Panc1 (cell line): ENCODE measurements around the gene DTNBP1. TPM values are rescaled to one million over a fixed set of nuclear protein-coding genes. Genes with fewer than 3 reads are reported as not detected.

ENCODE experiments used
- ATAC-seq: fragments of 200-7000 bp; cut with Tn5 transposase; 2 replicates; pipeline ENCODE4 v1.9.1; 2020; ENCODE audit warnings: mild to moderate bottlenecking, moderate library complexity
- BruUV-seq: library from RNA; stranded (reverse); fragments of 400-500 nt; replicated peaks from 2 replicates; lab custom pipeline; 2021; lab: Mats Ljungman, UMichigan
- CTCF ChIA-PET: fragments of 300-600 bp; sonication (Branson Sonifier 250); formaldehyde crosslinking; loops from one replicate; lab custom pipeline; 2022; ENCODE audit warnings: antibody characterized with exemption; lab: Charles Lee
- POLR2A ChIA-PET: fragments of 300-600 bp; sonication (Branson Sonifier 250); formaldehyde crosslinking; loops from one replicate; lab custom pipeline; 2022; ENCODE audit warnings: antibody characterized with exemption; lab: Charles Lee
- DNase-seq: peaks from one replicate; pipeline ENCODE4 v3.0.0-alpha.2; 2010; ENCODE audit warnings: low read depth, low spot score
- H3K27ac ChIP-seq: 2 replicates; pipeline ENCODE4 v1.5.1; 2011; ENCODE audit warnings: mild to moderate bottlenecking, low read length, inconsistent platforms
- H3K27me3 ChIP-seq: fragments of 200-500 bp; sonication (Bioruptor generic); 2 replicates; pipeline ENCODE4 v1.6.0; 2014; ENCODE audit warnings: low read length, inconsistent platforms; ENCODE audit not compliant: control insufficient read depth, insufficient read depth
- H3K36me3 ChIP-seq: fragments of 200-500 bp; sonication (Bioruptor generic); 2 replicates; pipeline ENCODE4 v1.5.1; 2014; ENCODE audit warnings: inconsistent platforms, mild to moderate bottlenecking, low read length, moderate library complexity; ENCODE audit not compliant: control insufficient read depth, insufficient read depth
- H3K4me1 ChIP-seq: 2 replicates; pipeline ENCODE4 v1.5.1; 2011; ENCODE audit warnings: inconsistent platforms, mild to moderate bottlenecking, low read length, moderate library complexity; ENCODE audit not compliant: control insufficient read depth, insufficient read depth
- H3K4me3 ChIP-seq, 2 experiments: 2 replicates each; pipeline ENCODE4 v1.5.1; 2011 to 2012; ENCODE audit warnings: low read depth in 2 of 2, low read length in 2 of 2, mild to moderate bottlenecking in 2 of 2, inconsistent platforms in 1 of 2, moderate library complexity in 1 of 2
- H3K9me3 ChIP-seq: fragments of 200-500 bp; sonication (Bioruptor generic); 2 replicates; pipeline ENCODE4 v1.5.1; 2014; ENCODE audit warnings: low read depth, mild to moderate bottlenecking, inconsistent platforms, low read length, moderate library complexity; ENCODE audit not compliant: control insufficient read depth, insufficient read depth
- CTCF ChIP-seq: fragments of 450-650 bp; IDR thresholded peaks from 2 replicates; pipeline ENCODE4 v1.5.1; 2017; ENCODE audit warnings: mild to moderate bottlenecking
- POLR2AphosphoS5 ChIP-seq: IDR thresholded peaks from 2 replicates; pipeline ENCODE4 v1.6.1; 2012; ENCODE audit warnings: mild to moderate bottlenecking, low read depth, low read length, moderate library complexity
- REST ChIP-seq, 2 experiments: IDR thresholded peaks; 2 replicates each; pipeline ENCODE4 v1.6.1; 2011 to 2012; ENCODE audit warnings: low read depth in 2 of 2, control low read depth in 1 of 2, low read length in 1 of 2, mild to moderate bottlenecking in 1 of 2, moderate library complexity in 1 of 2; ENCODE audit not compliant: insufficient read depth in 1 of 2
- SIN3A ChIP-seq: IDR thresholded peaks from 2 replicates; pipeline ENCODE4 v1.6.1; 2012; ENCODE audit warnings: low read depth, mild to moderate bottlenecking, low read length, moderate library complexity, borderline replicate concordance; ENCODE audit not compliant: insufficient read depth
- TCF7L2 ChIP-seq: IDR thresholded peaks from 2 replicates; pipeline ENCODE4 v1.6.1; 2011; ENCODE audit warnings: mild to moderate bottlenecking, low read depth, low read length, inconsistent platforms
- in situ Hi-C: cut with HindIII; loops from 2 replicates; pipeline ENCODE4 v1.10.0; 2016; ENCODE audit warnings: low sequenced_read_pairs, low pct_unique_long_range_greater_than_20kb
- intact Hi-C: fragments of 100-400 bp; cut with micrococcal nuclease; formaldehyde crosslinking; loops from one replicate; pipeline ENCODE4 v1.10.0; 2022; ENCODE audit not compliant: unreplicated experiment
- total RNA-seq: library from RNA; stranded (reverse); gene quantifications from one replicate; pipeline ENCODE4 v1.2.1, GENCODE V29; 2021; ENCODE audit not compliant: unreplicated experiment

DTNBP1 gene
- total RNA-seq, 1 experiment from 2014 or later, result 29.3 TPM

GRCh38 chr6:15592610-15593009 is 70.2 kb downstream of the DTNBP1 start:
- Histone ChIP-seq H3K9me3 (no peaks in the 10 kb centered on the region), H3K36me3 (peaks cover 1% of the 10 kb centered on the region; the same call in 1 of the 2 replicates), H3K27me3 (no peaks in the 10 kb centered on the region), H3K4me1 (no peaks in the 10 kb centered on the region), H3K4me3 (no peak overlapping the region), H3K27ac (no peak overlapping the region)
- ChIA-PET CTCF (no interaction called here), POLR2A (no interaction called here)
- TF ChIP-seq SIN3A (no peak), REST (IDR thresholded peaks at IDR 0.05; ENCODE audit: insufficient read depth in 1 of 2, low read depth in 2 of 2, low read length in 1 of 2) (no peak), CTCF (no peak), POLR2AphosphoS5 (no peak), TCF7L2 (no peak)
- in situ Hi-C loops (no loop called here), intact Hi-C loops (no loop called here)
- BruUV-seq, result no TSS peak
- ATAC-seq (no peak), DNase-seq (no peak)

- no TSS peak for BruUV-seq
- ChIA-PET POLR2A (no interaction called here), CTCF (no interaction called here)
- Histone ChIP-seq H3K27ac (no peak overlapping the region), H3K4me1 (no peaks in the 10 kb centered on the region), H3K36me3 (no peaks in the 10 kb centered on the region), H3K4me3 (no peak overlapping the region), H3K27me3 (no peaks in the 10 kb centered on the region), H3K9me3 (no peaks in the 10 kb centered on the region)
- no peak for DNase-seq
- intact Hi-C loops (no loop called here), in situ Hi-C loops (no loop called here)
- ATAC-seq, result no peak
- no peak for TF ChIP-seq SIN3A
- no peak for TF ChIP-seq CTCF
- no peak for TF ChIP-seq POLR2AphosphoS5
Measured at GRCh38 chr6:15588971-15589634, 73.7 kb downstream of the DTNBP1 start.
